Ovary (tissue), 3 donors: ENCODE data around the gene RPL38.

ENCODE experiments used
- CTCF ChIP-seq, 3 donors: fragments of 450-650 bp in 2 of 3; fragments of 200-600 bp in 1 of 3; IDR thresholded peaks; one replicate each; pipeline versions ENCODE4 v1.5.1 to v1.8.0; 2016 to 2022; ENCODE audit warnings: antibody characterized with exemption in 3 of 3, mild to moderate bottlenecking in 1 of 3
- EP300 ChIP-seq: sonication (generic); formaldehyde crosslinking; IDR thresholded peaks from one replicate; pipeline ENCODE4 v1.6.1; 2017; ENCODE audit warnings: antibody characterized with exemption
- donor health status: DM: no; HTN: no; CAD: no.

- TF ChIP-seq CTCF (IDR thresholded peaks at IDR 0.05) (no peak), EP300 (no peak)
These were observed 46.1 kb upstream of the RPL38 start for GRCh38 chr17:74157366-74157765.
